Psoas muscle (tissue), 8 donors: Measurements from ENCODE around the gene KLHL36. TPM values are rescaled to one million over a fixed set of nuclear protein-coding genes. Genes with fewer than 3 reads are reported as not detected.

Experiments
- ATAC-seq, 4 donors: fragments of 200-7000 bp; cut with Tn5 transposase; one replicate each; pipeline ENCODE4 v1.9.1; 2020; ENCODE audit warnings: moderate library complexity in 3 of 4, mild to moderate bottlenecking in 2 of 4
- DNase-seq, 2 donors: peaks; one replicate each; pipeline ENCODE4 v3.0.0-alpha.2; 2020
- H3K27ac ChIP-seq: fragments of 200-600 bp; one replicate; pipeline ENCODE4 v1.8.0; 2022
- H3K27me3 ChIP-seq, 3 donors: fragments of 200-600 bp in 1 of 3; one replicate each; pipeline versions ENCODE4 v1.6.1 to v1.8.0; 2013 to 2022; ENCODE audit warnings: low read length in 2 of 3, mild to moderate bottlenecking in 2 of 3, moderate library complexity in 1 of 3; ENCODE audit not compliant: insufficient read depth in 3 of 3
- H3K36me3 ChIP-seq, 2 donors: fragments of 200-600 bp in 1 of 2; one replicate each; pipeline versions ENCODE4 v1.6.1 to v1.8.0; 2013 to 2022; ENCODE audit warnings: low read depth in 1 of 2, mild to moderate bottlenecking in 1 of 2, moderate library complexity in 1 of 2; ENCODE audit not compliant: insufficient read depth in 1 of 2
- H3K4me1 ChIP-seq: fragments of 200-600 bp; one replicate; pipeline ENCODE4 v1.8.0; 2022
- H3K4me3 ChIP-seq: fragments of 200-600 bp; one replicate; pipeline ENCODE4 v1.8.0; 2022; ENCODE audit warnings: mild to moderate bottlenecking
- H3K9me3 ChIP-seq: fragments of 200-600 bp; one replicate; pipeline ENCODE4 v1.8.0; 2022
- CTCF ChIP-seq: fragments of 200-600 bp; IDR thresholded peaks from one replicate; pipeline ENCODE4 v1.8.0; 2022; ENCODE audit warnings: antibody characterized with exemption
- WGBS, 3 donors: extraction: QIAGEN DNeasy Blood & Tissue Kit; methylation state at CpG; one replicate each; pipeline versions ENCODE4 v1.1.6 to v1.1.7; 2013; 5-methylcytosine and 5-hydroxymethylcytosine counted together
- intact Hi-C, 2 donors: fragments of 100-400 bp; cut with DNase I; formaldehyde crosslinking; loops; one replicate each; pipeline versions ENCODE4 v1.11.0 to v1.14.2; 2022
- polyA plus RNA-seq, 3 donors: library from polyadenylated mRNA; stranded (reverse); fragments of 200-250 nt; gene quantifications; one replicate each; pipeline ENCODE4 v1.2.3, GENCODE V29; 2013
- total RNA-seq, 4 donors: library from RNA; stranded (reverse); fragmentation: NEBNext Ultra II Directional in 2 of 4; extraction: Animal tissue kit (Norgen Biotek cat#: 25700) in 2 of 4; gene quantifications; one replicate each; pipeline versions ENCODE4 v1.2.1 to v1.2.4, GENCODE V29; 2021 to 2023
- donor health status: healthy with polysubstance abuse.
- donor health status: DM: no; HTN: no; CAD: no; lungs with moderate emphysema.
- donor health status: Bipolar disorder and iron deficiency.
- donor health status: healthy.
- donor health status: DM: yes; HTN: yes; CAD: no.
- donor health status: DM: no; HTN: no; CAD: no.
- donor health status: DM: no; HTN: no; CAD: no.
- donor health status: DM: yes; HTN: yes; CAD: no.

Gene KLHL36
- total and polyA plus RNA-seq, 7 donors = 5.9 to 19.3 (median 13.1) TPM

GRCh38 chr16:84613408-84614072 lies 34.8 kb upstream of the KLHL36 start:
- 92 to 94% (median 92%) methylated on average over 7 of the region's 7 CpGs for WGBS, 3 donors
- no peaks in the 10 kb centered on the region for H3K9me3 ChIP-seq
- ATAC-seq (no peak), DNase-seq (no peak)
- no peak overlapping the region for H3K27ac ChIP-seq
- intact Hi-C loops = no loop called here
- peaks cover 0 to 54% (median 2%) of the 10 kb centered on the region in 3 donors for H3K27me3 ChIP-seq
- H3K36me3 ChIP-seq = no peaks in the 10 kb centered on the region
- no peak overlapping the region for H3K4me3 ChIP-seq
- peaks cover 10% of the 10 kb centered on the region for H3K4me1 ChIP-seq
- no peak for TF ChIP-seq CTCF

GRCh38 chr16:84614073-84614459 lies 34.2 kb upstream of the KLHL36 start:
- intact Hi-C loops = no loop called here
- DNase-seq (no peak), ATAC-seq (no peak)
- Histone ChIP-seq H3K4me1 (peaks cover 10% of the 10 kb centered on the region), H3K36me3 (no peaks in the 10 kb centered on the region), H3K27ac (no peak overlapping the region), H3K27me3 (peaks cover 0 to 54% (median 2%) of the 10 kb centered on the region in 3 donors), H3K9me3 (no peaks in the 10 kb centered on the region), H3K4me3 (no peak overlapping the region)
- 80 to 92% (median 87%) methylated on average over 12 of the region's 12 CpGs for WGBS, 3 donors
- TF ChIP-seq CTCF = no peak

DNA sequence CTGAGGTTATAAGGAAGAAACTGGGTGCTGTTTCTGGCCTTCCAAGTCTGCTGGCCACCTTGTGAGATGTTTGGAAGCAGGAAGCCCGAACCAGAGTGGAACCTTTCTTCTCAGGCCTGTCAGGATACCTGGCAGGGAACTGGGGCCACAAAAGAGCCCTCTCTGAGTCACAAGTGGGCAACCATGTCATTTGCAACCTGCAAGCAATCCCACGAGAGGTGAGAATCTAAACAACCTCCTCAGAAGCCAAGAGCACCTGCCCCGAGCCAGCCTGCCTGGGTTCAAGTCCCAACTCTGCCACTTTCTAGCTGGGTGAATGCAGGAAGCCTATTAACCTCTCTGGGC lies 33.7 kb upstream of the KLHL36 start:
- peaks cover 10% of the 10 kb centered on the region for H3K4me1 ChIP-seq
- 90 to 94% (median 91%) methylated on average over 3 of the region's 3 CpGs for WGBS, 3 donors
- no peak for DNase-seq

GRCh38 chr16:84614968-84615813 lies 33.1 kb upstream of the KLHL36 start:
- peaks cover 10% of the 10 kb centered on the region for H3K4me1 ChIP-seq
- WGBS, 3 donors = 79 to 85% (median 81%) methylated on average over 20 of the region's 20 CpGs

More for the DNA sequence above, 33.7 kb upstream of the KLHL36 start:
- H3K27ac ChIP-seq = no peak overlapping the region
- H3K27me3 ChIP-seq = peaks cover 0 to 54% (median 2%) of the 10 kb centered on the region in 3 donors
- TF ChIP-seq CTCF = no peak
- intact Hi-C loops = no loop called here
- no peak for ATAC-seq
- no peaks in the 10 kb centered on the region for H3K9me3 ChIP-seq
- no peaks in the 10 kb centered on the region for H3K36me3 ChIP-seq
- no peak overlapping the region for H3K4me3 ChIP-seq

More at GRCh38 chr16:84614968-84615813, 33.1 kb upstream of the KLHL36 start:
- H3K27ac ChIP-seq = no peak overlapping the region
- DNase-seq (no peak), ATAC-seq (no peak)
- intact Hi-C loops = no loop called here
- H3K4me3 ChIP-seq = no peak overlapping the region
- no peaks in the 10 kb centered on the region for H3K36me3 ChIP-seq
- peaks cover 0 to 54% (median 2%) of the 10 kb centered on the region in 3 donors for H3K27me3 ChIP-seq
- H3K9me3 ChIP-seq = no peaks in the 10 kb centered on the region
- TF ChIP-seq CTCF = no peak
